Gastroesophageal sphincter (tissue), 3 donors: Measurements from ENCODE around the gene ERC1.

Source experiments
- CTCF ChIP-seq, 4 experiments: fragments of 200-600 bp in 2 of 4; fragments of 450-650 bp in 2 of 4; sonication (generic) in 1 of 4; IDR thresholded peaks; one replicate each; pipeline ENCODE4 v1.5.1; 2017 to 2019; ENCODE audit warnings: antibody characterized with exemption in 4 of 4, mild to moderate bottlenecking in 2 of 4, moderate library complexity in 2 of 4
- EP300 ChIP-seq: sonication (generic); formaldehyde crosslinking; IDR thresholded peaks from one replicate; pipeline ENCODE4 v1.6.1; 2017; ENCODE audit warnings: antibody characterized with exemption, mild to moderate bottlenecking
- POLR2A ChIP-seq, 2 donors: fragments of 450-650 bp; IDR thresholded peaks; one replicate each; pipeline ENCODE4 v1.6.1; 2017; ENCODE audit warnings: antibody characterized with exemption in 2 of 2, mild to moderate bottlenecking in 2 of 2, moderate library complexity in 1 of 2
- POLR2AphosphoS5 ChIP-seq: sonication (generic); formaldehyde crosslinking; IDR thresholded peaks from one replicate; pipeline ENCODE4 v1.6.1; 2017; ENCODE audit warnings: antibody characterized with exemption

GRCh38 chr12:1297206-1297605, 306.2 kb downstream of the ERC1 start:
- TF ChIP-seq CTCF (IDR thresholded peaks at IDR 0.05) (no peak), POLR2A (IDR thresholded peaks at IDR 0.05) (no peak), POLR2AphosphoS5 (no peak), EP300 (no peak)
